NCI-H1105 (cell line): ENCODE data around the gene TGFBR2.

ENCODE experiments used
- DNase-seq: peaks from one replicate; lab custom pipeline; 2025; lab: John Stamatoyannopoulos, UW

Gene TGFBR2

GRCh38 chr3:30675006-30675405 lies 68.6 kb downstream of the TGFBR2 start:
- DNase-seq, result no peak

GRCh38 chr3:30675774-30676173 lies 69.4 kb downstream of the TGFBR2 start:
- DNase-seq, result no peak

DNA sequence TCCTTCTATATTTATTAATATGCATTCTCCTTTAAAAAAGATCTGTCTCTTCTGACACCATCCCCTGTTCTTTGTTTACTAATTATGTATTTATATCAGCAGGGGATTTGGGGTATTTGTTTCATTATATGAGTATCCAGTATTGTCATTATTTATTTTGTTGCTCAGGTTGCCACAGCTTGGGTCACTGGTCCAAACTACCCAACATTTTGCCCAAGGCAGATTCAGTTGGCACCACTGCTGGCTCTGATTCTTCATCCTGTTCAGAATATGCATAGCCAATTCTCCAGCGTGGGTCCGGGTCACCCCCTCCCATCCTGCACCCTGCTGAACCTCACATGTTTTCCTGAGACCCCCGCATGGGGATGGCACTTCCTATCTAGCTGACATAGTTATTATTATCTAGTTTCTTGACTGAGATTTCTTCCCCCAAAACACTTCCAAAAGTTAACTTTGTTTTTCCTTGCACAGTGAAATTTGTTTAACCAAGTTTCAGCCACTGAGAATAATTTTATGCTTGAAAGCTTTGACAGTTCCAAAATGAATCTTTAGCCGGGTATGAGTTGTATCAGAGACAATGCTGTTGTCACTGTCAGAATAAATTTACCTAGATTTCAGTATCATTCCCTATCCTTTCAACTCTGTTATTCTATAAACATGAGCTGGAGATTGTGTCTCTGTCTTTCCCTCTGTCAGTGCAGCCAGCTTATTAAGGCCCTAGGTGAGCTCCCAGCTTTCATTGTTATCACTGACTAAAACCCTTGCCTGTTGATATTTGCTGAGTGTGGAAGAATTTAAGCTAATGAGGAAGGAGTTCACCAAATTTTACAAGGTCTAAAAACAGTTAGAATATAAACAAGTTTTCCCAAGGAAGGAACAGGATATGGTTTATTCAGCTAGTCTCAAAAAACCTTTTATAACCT lies 70.3 kb downstream of the TGFBR2 start:
- DNase-seq, result no peak

DNA sequence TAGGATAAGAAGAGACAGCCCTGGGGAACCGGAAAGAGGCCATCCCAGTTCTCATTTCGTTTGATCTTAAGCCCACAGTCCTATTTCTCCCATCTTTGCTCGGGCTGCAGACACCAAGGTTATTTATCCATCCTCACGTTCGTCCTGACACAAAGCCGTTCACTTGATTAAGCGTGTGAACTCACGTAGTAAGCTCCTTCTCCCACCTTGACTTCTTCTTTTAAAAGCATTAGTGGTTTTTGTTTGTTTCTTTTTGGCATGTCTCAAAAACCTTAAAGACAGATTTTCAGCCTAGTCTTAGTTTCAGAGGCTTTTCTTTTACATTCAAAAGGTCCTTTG lies 70.9 kb downstream of the TGFBR2 start:
- DNase-seq, result no peak

GRCh38 chr3:30679045-30679444 lies 72.6 kb downstream of the TGFBR2 start:
- DNase-seq, result no peak

- no peak for DNase-seq
Observed at GRCh38 chr3:30680789-30681648, 74.6 kb downstream of the TGFBR2 start.

- DNase-seq, result no peak
Observed at GRCh38 chr3:30681649-30682211, 75.3 kb downstream of the TGFBR2 start.

- no peak for DNase-seq
Observed at GRCh38 chr3:30682434-30683155, 76.2 kb downstream of the TGFBR2 start.

GRCh38 chr3:30683769-30684168 lies 77.4 kb downstream of the TGFBR2 start:
- no peak for DNase-seq

DNA sequence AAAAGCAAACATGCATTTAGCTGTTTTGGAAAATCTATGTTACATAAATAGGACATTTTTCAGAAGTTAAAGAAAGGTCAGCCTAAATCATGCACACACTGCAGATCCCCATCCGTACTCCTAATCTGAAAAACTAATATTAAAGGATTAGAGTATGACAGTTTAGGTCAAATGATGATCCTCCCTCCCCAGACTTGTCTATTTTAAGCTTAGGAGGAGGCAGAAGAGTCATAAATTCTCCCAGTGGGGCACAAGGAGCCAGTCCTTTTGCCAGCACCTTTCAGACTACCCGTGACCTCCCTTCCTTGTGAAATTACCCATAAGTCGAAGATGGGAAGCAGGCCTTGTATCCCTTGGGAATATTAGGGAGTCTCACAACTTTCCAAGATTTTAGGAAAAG lies 78.0 kb downstream of the TGFBR2 start:
- no peak for DNase-seq

- DNase-seq, result no peak
Observed at GRCh38 chr3:30685267-30685667, 78.9 kb downstream of the TGFBR2 start.

GRCh38 chr3:30686176-30686575 lies 79.8 kb downstream of the TGFBR2 start:
- DNase-seq, result no peak

DNA sequence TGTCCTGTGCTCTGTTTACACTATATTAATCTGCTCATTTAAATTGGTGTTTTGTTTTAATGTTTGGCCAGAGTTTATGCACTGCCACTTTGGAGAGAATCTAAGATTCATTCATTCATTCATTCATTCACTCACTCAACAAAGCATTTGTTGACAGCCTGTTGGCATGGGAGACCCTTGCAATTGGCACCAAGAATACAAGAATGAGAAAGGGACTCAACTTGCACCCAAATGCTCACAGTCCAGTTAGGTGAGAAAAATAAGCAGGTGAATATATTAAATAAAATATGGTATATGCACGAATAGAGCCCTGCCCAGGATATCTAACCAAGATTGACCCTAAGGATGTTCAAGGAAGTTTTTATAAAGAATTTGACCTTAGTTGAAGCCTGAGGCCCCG lies 80.4 kb downstream of the TGFBR2 start:
- no peak for DNase-seq

- DNase-seq, result no peak
Observed at GRCh38 chr3:30687930-30688570, 81.6 kb downstream of the TGFBR2 start.

DNA sequence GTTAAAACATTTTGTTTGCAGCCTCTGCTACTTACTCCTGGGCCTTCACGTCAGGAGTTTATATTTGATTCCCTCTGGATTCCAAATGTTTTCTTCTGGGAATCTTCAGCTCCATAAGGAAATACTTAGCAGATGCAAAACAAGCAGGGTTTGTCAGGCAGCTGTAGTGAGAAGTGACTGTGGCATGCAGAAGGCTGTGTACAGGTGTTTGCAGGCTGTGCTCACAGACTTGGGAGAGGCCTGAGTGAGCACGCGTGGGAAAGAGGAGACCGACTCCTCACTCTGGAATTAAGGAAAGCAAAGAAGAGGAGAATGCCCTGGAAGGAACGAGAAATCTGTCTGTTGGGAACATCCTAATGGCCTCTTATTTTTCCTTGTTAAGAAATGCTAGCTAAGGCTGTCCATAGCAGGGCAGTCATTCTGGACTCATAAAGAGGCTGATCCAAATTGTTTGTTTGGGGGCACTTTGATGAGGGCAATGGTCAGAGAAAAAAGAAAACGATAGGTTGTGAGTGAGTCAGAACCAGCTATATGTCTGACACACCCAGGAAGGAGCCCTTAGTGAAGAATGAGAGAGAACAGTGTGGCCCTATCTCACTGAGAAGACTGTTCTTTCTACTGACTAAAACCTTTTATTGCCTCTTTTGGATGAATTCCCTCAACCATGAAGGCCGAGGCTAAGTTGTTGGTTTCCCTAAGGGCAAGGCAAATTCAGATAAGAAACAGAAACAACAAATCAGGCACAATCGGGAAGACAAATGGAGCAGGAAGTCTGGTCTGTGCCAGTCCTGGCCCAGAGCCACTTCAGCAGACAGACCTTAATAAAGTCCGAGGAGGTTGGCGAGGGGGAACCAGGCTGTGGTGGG lies 82.6 kb downstream of the TGFBR2 start:
- no peak for DNase-seq

DNA sequence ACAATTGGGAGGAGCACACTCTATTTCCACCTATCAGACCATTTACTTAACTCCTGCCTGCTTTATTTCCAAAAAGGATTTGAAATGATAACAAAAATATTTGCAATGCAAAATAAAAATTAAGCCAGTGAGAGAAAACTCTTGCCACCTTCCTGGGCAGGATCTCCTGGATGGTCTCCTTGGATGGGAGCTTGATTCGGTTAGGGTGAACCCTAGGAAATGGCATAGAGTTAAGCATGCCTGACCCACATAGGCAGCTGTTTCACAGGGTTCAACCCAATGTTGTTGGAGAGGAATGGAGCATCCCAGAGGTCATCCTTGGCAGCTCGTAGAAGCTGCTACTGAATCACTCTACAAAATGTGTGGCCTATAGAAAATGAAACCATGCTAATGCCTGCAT lies 83.8 kb downstream of the TGFBR2 start:
- no peak for DNase-seq

DNA sequence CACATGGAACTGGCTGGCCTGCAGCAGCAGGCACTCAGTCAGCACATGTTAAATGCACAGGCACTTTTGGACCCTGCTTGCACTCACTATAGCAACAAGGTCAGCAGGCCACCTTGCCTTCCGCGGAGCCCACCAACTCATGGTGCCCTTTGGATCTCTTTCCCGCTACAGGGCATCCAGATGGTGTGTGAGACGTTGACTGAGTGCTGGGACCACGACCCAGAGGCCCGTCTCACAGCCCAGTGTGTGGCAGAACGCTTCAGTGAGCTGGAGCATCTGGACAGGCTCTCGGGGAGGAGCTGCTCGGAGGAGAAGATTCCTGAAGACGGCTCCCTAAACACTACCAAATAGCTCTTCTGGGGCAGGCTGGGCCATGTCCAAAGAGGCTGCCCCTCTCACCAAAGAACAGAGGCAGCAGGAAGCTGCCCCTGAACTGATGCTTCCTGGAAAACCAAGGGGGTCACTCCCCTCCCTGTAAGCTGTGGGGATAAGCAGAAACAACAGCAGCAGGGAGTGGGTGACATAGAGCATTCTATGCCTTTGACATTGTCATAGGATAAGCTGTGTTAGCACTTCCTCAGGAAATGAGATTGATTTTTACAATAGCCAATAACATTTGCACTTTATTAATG lies 85.0 kb downstream of the TGFBR2 start:
- DNase-seq, result no peak

- no peak for DNase-seq
Observed at GRCh38 chr3:30691944-30692343, 85.5 kb downstream of the TGFBR2 start.

DNA sequence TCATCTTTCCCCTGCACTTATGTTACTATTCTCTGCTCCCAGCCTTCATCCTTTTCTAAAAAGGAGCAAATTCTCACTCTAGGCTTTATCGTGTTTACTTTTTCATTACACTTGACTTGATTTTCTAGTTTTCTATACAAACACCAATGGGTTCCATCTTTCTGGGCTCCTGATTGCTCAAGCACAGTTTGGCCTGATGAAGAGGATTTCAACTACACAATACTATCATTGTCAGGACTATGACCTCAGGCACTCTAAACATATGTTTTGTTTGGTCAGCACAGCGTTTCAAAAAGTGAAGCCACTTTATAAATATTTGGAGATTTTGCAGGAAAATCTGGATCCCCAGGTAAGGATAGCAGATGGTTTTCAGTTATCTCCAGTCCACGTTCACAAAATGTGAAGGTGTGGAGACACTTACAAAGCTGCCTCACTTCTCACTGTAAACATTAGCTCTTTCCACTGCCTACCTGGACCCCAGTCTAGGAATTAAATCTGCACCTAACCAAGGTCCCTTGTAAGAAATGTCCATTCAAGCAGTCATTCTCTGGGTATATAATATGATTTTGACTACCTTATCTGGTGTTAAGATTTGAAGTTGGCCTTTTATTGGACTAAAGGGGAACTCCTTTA lies 86.2 kb downstream of the TGFBR2 start:
- no peak for DNase-seq
